ENCODE data around the gene DTX1.

- TF ChIP-seq CTCF (conservative IDR thresholded peaks at IDR 0.05; ENCODE audit: low read depth, low read length) (no peak), EZH2 (IDR thresholded peaks at IDR 0.05; ENCODE audit: low read length, unreplicated experiment) (no peak), EZH2phosphoT487 (IDR thresholded peaks at IDR 0.05; ENCODE audit: borderline replicate concordance, low read length) (no peak)
Observed at GRCh38 chr12:113055594-113056380, 743 bp upstream of the DTX1 start.

Data from PC-3 (cell line).